HG03108 (cell line): Measurements from ENCODE around the gene CLEC4E.
"Not testable (repeated sequence)": the region's sequence is repeated elsewhere in the genome, so short reads cannot be mapped to it uniquely, and the experiment has no call there.

ENCODE experiments used
- ATAC-seq: cut with Tn5 transposase; IDR thresholded peaks from one replicate; pipeline ENCODE4 v1.9.1; 2021; ENCODE audit warnings: moderate library complexity; ENCODE audit not compliant: unreplicated experiment

Gene CLEC4E

DNA sequence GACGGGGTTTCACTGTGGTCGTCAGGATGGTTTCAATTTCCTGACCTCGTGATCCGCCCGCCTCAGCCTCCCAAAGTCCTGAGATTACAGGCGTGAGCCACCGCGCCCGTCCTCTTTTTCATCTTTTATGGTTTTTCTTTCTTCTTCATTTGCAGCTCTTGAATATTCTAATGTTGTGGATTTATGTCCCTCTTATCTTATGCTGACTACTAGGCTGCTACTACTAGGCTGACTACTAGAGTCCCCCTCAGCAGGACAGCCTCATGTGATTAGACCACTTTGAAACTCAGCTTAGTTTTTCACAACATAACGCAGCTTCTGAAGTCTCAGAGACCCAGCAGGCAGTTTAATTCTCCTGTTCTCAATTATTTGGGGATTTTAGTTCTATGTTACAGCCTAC lies 857 bp upstream of the CLEC4E start:
- ATAC-seq = no peak

DNA sequence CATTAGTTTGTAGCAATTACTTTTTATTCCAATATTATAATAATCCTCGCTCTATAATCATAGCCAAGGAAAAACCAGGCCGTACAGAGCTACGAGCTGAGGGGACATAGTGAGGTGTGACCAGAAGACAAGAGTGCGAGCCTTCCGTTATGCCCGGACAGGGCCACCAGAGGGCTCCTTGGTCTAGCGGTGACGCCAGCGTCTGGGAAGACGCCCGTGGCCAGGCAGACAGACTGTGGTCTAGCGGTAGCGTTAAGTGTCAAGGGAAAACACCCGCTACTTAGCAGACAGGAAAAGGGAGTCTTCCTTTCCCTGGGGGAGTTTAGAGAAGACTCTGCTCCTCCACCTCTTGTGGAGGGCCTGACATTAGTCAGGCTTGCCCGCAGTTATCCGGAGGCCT lies 2.9 kb downstream of the CLEC4E start:
- ATAC-seq = not testable (repeated sequence)

- no peak for ATAC-seq
Measured at GRCh38 chr12:8532045-8532444, 8.7 kb downstream of the CLEC4E start.

DNA sequence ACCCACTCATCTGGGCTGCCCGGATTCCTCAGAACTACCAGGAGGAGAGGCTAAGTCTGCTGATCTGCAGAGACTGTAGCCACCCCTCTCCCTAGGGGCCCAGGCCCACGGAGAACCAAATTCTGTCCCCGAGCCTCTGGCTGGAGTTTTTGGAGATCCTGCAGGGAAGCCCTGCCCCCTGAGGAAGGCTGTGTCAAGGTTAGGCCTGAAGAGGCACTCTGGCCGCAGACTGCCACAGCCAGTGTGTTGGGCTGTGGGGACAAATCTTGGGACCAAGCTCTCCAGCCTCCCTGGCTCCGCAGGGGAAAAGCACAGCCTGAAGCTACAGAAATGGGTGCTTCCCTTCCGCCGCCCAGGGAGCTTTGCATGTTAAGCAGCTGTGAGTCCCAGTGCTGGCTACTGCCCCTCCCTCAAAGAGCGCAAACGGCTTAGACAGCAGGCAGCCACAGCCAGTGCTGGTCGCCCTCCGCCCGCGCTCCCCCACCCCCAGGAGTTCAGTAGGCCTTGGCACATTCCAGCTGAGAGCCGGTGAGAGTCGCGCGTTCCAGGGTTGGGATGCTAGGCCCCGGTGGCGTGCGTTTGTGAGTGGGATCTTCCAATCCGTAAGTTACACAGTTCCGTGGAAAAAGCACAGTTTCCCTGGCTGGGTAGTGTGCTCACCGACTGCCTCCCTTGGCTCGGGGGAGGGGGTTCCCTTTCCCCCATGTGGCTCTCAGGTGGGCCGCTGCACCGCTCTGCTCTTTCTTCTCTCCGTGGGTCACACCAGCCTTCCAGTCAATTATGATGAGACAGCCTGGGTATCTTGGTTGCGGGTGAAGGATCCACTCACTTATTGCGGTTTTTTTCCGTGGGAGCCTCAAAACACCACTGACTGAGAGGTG lies 13.2 kb downstream of the CLEC4E start:
- ATAC-seq = no peak

DNA sequence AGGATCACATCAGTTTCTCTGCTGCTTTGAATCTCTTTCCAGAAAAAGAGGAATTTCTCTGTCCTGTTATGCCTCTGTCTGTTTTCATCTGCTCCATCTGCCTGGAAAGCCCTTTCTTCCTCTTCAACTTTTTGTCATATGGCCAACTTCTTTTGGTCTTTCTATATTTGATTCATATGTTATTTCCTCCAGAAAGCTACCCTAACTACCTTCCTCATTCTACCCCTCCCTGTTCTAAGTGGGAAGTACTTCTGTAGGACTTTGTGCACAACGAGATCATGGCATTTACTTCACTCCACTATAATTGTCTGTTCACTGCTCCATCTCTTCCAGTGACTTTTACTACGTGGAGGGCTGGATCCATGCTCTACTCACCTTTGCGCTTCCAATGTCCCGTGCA lies 21.5 kb downstream of the CLEC4E start:
- ATAC-seq = no peak

GRCh38 chr12:8517971-8518370 lies 22.7 kb downstream of the CLEC4E start:
- ATAC-seq = no peak

GRCh38 chr12:8513256-8513655 lies 27.4 kb downstream of the CLEC4E start, which contains the start of gene CLEC4D:
TSS of gene CLEC4D (plus strand) at chr12:8513503. CDS start at chr12:8513733, 230 bp downstream.
- no peak for ATAC-seq

GRCh38 chr12:8508910-8509841 lies 31.5 kb downstream of the CLEC4E start:
- no peak for ATAC-seq

GRCh38 chr12:8508223-8508622 lies 32.5 kb downstream of the CLEC4E start:
- ATAC-seq = no peak

- no peak for ATAC-seq
Measured at GRCh38 chr12:8507596-8507995, 33.1 kb downstream of the CLEC4E start.

DNA sequence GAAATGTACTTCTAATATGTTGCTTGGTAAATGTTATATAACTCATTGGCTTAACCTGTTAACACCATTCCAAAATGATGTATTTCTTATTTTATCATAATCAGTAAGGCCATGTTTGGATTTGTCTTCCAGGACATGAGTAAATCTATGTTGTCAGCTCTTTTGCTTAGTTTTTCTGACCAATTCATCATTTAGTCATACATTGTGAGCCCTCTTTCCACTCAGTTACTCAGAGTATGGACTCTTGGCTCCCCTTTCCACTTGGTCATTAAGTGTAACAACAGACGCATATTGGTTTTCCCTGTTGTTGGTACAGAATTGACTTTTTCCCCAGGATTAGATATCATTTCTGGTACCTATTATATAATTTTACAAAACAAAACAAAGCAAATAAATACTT lies 36.4 kb downstream of the CLEC4E start:
- no peak for ATAC-seq

DNA sequence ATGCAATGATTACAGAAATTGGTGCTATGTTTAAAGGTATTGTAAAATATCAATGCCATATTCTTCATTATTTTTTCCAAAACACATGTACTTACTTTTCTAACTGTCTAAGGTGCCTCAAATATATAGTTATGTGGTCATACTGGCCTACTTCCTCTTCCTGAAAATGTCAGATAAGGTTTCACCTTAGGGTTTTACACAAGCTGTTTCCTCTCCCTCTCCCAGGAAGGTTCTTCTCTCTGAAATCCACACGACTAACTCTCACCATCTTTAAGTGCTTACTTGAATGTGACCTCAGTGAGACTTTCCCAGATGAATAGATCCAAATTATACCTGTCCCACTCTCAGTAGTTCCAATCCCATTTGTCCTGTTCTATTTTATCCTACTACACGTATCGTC lies 39.0 kb downstream of the CLEC4E start:
- ATAC-seq = no peak

- ATAC-seq = no peak
Measured at GRCh38 chr12:8499616-8500015, 41.1 kb downstream of the CLEC4E start.

DNA sequence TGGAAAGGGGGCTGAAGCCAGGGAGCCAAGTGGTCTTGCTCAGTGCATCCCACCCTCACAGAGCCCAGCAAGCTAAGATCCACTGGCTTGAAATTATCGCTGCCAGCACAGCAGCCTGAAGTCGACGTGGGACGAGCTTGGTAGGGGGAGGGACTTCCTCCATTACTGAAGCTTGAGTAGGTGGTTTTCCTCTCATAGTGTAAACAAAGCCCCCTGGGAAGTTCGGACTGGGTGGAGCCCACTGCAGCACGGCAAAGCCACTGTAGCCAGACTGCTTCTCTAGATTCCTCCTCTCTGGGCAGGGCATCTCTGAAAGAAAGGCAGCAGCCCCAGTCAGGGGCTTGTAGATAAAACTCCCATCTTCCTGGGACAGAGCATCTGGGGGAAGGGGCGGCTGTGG lies 44.6 kb downstream of the CLEC4E start:
- not testable (repeated sequence) for ATAC-seq

GRCh38 chr12:8495671-8496070 lies 45.0 kb downstream of the CLEC4E start:
- not testable (repeated sequence) for ATAC-seq

GRCh38 chr12:8493084-8493483 lies 47.6 kb downstream of the CLEC4E start:
- peak; percentile 98 for ATAC-seq

DNA sequence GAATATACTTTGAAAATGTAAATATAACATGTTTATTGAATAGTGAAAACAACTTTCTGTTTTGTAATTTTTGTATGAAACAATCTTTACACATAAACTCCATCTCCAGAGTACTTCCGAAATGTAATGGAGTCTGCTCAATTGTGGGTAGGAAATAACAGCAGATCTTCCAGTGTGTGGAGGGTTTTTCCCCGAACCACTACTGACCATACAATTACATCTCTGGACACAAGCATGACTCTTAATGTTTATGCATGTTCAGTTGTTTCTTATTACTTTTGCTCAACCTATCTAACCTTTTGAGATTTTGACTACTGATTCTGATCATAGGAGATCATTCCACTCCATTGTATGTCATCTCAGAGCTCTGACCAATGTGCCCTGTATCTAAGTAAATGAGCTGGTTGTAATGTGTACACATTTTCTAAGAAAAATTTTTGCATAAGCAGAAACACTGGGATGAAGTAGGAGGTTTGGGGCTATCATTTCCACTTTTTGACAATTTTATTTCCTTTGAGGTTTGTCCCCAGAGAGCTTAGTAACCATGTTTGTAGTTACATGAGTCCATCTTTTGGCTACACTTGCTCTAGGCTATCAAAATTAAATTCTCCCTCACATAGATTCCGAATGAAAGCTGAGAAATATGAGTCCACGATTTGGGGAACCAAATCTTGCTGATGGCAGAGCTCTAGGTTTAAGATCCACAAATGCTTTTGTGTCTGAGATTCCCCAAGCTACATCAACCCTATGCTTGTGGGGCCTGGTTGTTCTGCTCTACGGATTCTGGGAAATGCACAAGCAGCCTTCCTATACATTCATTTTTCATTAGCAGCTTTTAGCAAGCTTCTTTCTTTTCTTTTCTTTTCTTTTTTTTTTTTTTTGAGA lies 48.8 kb downstream of the CLEC4E start:
- ATAC-seq = no peak
